Hematopoietic multipotent progenitor cell treated with erythropoietin and hydrocortisone succinate and interleukin-3 and kit ligand, for 15 days (in vitro differentiated cells): ENCODE measurements around the gene UBFD1.
"Not testable (repeated sequence)": the region's sequence is repeated elsewhere in the genome, so short reads cannot be mapped to it uniquely, and the experiment has no call there.

ENCODE experiments used
- DNase-seq: peaks from one replicate; pipeline ENCODE4 v3.0.0-alpha.2; 2015; ENCODE audit warnings: low spot score

Gene UBFD1, protein sequence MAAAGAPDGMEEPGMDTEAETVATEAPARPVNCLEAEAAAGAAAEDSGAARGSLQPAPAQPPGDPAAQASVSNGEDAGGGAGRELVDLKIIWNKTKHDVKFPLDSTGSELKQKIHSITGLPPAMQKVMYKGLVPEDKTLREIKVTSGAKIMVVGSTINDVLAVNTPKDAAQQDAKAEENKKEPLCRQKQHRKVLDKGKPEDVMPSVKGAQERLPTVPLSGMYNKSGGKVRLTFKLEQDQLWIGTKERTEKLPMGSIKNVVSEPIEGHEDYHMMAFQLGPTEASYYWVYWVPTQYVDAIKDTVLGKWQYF

DNA sequence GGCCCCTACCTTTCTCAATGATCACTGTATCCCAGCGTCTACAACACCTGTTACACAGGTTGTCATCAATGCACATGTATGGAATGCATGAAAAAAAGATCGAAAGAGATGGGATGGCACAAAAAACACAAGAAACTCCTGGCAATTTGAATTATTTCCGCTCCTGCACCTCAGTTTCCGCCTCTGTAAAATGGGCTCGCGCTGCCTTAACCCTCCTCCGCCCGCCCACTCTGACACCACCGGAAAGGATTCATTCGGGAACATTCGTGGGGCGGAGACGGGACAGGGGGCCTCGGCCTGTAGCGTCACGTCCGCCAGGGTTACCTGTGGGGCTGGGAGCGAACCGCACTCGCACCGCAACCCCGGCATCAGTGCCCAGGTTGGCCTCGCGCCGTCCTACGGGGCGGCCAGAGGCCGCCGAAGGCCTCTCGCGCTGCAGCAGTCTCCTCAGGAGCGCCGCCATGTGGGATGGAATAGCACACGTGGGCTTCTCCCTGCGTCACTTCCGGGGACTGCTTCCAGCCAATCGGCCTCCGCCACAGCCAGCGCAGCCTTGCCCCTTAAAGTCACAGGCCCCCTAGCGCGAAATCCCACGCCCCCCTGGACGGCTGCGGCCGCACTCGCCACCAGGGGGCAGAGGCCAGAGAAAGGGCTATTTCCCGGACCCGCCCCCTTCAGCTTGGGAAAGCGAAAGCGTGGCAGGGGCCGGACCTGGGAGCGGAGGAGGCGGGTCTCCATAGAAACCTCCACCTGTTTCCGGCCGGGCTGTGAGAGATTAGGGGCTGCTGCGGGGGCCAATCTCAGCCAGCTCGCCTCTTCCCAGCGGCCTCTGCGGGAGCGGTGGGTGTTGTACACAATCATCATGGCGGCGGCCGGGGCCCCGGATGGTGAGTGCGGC, at the start of gene UBFD1, which contains the start of gene EARS2:
Gene UBFD1 (plus strand): TSS at position 847 of the 898 bp plus-strand sequence. CDS start 16 bp downstream, at position 863.
Gene EARS2 (minus strand): TSS at position 470 of the 898 bp plus-strand sequence. CDS start 7 bp downstream, at position 463.
- peak; percentile 99 for DNase-seq

GRCh38 chr16:23508589-23509440, 48.7 kb upstream of the UBFD1 start:
- peak; percentile 47 for DNase-seq

GRCh38 chr16:23509441-23509754, 48.1 kb upstream of the UBFD1 start:
- no peak for DNase-seq

- DNase-seq, result peak; percentile 31
These were observed 47.8 kb upstream of the UBFD1 start for GRCh38 chr16:23509782-23510163.

DNA sequence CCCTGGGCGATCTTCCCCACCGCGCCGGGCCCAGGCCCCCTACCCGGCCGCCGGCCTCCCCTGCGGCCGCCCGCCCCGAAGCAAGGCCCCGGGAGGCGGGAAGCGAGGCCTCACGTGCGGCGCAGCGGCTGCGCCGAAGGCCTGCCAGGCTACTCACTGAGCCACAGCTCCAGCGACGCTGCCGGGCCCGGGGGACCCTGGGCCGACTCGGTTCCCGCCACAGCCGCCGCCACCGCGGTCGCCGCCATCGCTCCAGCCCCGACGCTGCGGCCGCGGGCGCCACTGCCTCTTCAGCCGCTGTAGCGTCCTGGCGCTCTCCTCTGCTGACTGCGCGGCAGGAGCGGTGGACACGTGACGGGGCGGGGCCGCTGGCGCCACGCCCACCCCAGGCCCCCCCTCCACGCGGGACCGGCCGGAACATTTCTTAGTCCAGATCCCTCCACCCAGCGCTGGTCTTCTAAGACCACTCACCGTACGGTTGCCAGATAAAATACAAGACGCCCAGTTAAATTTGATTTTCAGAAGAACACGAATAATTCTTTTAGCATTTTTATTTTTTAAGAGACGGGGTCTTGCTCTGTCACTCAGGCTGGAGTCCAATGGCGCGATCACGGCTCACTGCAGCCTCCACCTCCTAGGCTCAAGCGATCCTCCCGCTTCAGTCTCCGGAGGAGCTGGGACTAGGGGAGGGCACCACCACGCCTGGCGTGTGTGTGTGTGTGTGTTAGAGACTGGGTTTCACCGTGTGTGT, 47.2 kb upstream of the UBFD1 start, which contains the start of gene GGA2:
Gene GGA2 (minus strand): TSS at position 331 of the 751 bp plus-strand sequence. CDS start 83 bp downstream, at position 248.
- DNase-seq, result peak; percentile 76

DNA sequence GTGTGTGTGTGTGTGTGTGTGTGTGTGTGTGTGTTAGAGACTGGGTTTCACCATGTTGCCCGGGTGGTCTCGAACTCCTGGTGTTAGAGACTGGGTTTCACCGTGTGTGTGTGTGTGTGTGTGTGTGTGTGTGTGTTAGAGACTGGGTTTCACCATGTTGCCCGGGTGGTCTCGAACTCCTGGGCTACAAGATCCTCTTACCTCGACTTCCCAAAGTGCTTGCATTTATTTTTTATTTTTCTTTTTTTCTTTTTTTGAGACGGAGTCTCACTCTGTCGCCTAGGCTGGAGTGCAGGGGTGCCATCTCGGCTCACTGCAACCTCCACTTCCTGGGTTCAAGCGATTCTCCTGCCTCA, 46.6 kb upstream of the UBFD1 start:
- DNase-seq, result not testable (repeated sequence)

DNA sequence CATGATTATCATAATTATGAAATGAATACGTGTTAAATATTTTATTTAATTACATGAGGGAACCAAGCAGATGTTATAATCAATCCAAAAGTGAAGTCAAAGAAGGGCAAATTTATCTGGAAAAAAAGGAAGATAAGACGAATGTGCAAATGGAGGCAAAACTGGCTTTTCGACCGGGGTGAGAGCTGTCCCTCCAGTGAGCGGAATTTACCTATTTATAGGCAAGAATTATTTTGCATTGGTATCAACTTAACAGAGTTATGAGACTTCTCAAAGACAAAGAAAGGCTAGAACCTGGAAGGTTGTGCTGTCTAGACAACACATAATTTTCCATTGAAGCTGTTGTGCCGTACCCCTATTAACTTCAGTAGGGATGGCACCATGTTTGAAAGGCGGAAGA, 45.8 kb upstream of the UBFD1 start:
- DNase-seq, result no peak

DNA sequence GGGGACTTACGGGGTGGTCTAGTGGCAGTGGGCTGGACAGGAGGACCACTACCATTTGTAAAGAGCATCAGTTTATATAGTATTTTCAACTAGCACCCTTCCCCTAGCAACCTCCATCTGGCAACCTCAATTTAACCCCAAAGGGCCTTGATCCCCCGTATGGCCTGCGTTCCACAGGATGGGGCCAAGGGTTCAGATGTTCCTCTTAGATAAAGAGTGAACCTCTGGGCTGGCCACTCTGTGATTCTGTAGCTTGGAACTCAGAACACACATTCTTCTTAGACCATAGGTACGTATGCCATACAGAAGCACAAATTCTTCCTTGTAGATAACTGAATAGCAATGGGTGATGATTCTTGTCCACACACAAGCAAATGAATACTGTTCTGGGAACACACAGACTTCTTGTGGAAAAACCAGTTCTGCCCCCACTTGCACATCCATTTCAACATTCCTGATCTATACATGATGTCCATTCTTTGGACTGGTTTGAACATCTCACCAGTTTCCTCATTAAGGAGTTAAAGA, 45.3 kb upstream of the UBFD1 start:
- DNase-seq, result no peak

DNA sequence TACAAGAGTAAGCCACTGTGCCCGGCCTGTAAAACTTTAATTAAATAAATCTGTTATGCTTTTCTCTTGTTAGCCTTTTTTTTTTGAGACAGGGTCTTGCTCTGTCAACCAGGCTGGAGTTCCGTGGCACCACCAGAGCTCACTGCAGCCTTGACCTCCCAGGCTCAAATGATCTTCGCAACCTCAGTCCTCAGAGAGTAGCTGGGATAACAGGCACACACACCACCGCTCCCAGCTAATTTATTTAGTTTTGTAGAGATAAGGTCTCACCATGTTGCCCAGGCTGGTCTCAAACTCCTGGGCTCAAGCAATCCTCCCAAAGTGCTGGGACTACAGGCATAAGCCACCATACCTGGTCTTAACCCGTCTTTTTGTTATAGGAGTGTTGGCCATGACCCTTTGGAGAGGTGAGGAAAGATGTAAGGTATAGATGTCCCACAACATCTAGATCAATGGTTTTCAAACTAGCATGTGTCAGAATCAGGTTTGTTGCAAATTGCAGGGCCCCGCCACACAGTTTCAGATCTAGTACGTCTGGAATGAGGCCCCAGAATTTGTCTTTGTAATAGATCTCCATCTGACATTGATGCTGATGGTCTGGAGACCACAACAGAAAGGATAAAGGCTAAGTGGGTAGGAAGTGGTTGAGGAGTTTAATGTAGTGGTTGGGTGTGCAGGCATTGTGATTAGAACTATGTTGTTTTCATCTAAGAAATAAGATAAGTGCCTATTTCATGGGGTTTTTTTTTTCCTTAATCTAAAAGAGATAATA, 43.0 kb upstream of the UBFD1 start:
- DNase-seq, result no peak

DNA sequence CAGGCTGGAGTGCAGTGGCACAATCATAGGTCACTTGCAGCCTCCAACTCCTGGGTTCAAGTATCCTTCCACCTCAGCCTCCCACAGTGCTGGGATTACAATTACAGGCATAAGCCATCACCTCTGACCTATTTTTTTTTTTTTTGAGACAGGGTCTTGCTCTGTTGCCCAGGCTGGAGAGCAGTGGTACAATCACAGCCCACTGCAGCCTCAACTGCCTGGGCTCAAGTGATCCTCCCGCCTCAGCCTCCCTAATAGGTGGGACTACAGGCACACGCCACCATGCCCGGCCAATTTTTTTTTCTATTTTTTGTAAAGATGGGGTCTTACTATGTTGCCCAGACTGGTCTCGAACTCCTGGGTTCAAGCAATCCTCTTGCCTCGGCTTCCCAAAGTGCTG, 41.6 kb upstream of the UBFD1 start:
- DNase-seq, result no peak

DNA sequence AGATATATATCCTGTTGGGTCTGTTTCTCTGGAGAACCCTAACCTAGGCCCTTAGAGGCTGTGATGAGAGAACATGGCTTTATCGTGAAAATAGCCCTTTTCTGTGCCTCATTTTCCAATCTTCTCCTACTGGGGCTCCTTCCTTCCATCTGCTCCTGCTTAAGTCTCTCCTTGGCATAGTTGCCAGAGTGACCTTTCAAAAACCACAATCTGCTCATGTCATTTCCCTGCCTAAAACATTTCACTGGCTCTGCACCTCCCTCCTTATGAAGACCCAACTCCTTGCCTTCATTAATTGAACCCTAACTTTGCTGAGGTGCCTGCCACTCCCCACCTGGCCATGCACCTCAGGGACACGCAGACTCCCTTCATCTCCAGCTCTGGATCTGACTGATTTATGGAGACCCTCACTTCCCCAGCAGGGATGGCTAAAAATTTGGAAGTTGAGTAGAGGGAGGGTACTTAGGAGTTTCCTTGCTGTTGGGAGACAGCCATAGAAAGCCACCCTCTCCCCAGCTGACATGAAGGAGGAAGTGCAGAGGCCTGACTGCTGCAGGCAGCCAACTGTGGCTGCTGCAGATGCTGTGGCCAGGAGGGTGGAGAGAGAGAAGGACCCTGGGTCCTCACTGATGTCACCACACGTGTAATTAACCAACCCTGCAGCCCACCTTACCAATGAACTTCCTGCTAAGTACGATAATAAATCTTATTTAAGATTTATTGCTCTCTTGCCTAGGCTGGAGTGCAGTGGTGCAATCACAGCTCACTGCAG, 41.0 kb upstream of the UBFD1 start:
- no peak for DNase-seq

DNA sequence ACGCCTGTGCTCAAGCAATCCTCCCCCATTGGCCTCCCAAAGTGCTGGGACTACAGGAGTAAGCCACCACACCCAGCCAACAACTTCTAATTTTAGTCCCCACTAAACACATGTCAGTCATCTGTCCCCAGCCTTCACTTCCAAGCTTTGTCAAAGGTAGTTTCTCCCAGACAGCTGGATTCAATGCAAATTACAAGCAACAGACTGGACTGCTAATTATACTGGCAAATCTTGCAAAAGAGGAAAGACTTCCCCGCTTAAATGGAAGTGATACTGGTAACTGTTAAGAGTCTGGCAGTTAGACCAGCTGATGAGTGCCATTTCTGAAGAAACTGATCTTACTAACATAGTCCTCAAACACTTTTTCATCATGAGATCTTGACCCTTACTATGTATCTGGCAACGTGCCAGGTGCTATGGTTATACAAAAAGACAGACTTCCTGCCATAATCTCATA, 39.1 kb upstream of the UBFD1 start:
- no peak for DNase-seq

- no peak for DNase-seq
These were observed 38.2 kb upstream of the UBFD1 start for GRCh38 chr16:23519282-23519681.

DNA sequence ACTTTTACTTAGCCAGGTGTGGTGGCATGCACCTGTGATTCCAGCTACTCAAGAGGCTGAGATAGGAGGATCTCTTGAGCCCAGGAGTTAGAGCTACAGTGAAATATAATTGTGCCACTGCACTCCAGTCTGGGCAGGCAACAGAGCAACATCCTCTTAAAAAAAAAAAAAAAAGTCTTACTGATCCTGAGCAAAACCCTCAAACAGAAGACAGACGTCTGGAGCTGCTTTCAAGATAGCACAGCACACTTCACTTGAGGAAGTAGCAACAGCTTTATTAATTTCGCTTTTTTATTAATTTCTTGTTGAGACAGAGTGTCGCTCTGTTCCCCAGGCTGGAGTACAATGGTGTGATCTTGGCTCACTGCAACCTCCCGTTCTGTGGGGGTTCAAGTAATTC, 37.0 kb upstream of the UBFD1 start:
- DNase-seq, result no peak

- DNase-seq, result no peak
These were observed 36.3 kb upstream of the UBFD1 start for GRCh38 chr16:23521037-23521743.

DNA sequence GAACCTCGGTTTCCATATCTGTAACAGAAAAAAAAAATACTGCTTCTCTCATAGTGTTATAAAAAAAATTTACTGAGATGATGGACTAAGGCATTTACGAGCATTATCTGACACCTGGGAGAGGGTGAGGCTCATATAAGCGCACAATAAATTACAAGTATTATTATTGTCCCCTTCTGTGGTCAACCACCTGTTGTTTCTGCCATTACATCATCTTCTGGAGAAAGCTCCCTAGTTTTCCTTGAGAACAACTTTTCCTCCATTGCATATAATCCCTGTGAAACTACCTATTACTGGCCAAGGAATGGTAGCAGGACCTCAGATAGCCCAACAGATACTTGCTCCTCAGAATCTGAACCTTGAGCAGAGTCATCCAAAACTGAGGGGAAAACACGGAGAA, 35.6 kb upstream of the UBFD1 start:
- DNase-seq, result no peak

DNA sequence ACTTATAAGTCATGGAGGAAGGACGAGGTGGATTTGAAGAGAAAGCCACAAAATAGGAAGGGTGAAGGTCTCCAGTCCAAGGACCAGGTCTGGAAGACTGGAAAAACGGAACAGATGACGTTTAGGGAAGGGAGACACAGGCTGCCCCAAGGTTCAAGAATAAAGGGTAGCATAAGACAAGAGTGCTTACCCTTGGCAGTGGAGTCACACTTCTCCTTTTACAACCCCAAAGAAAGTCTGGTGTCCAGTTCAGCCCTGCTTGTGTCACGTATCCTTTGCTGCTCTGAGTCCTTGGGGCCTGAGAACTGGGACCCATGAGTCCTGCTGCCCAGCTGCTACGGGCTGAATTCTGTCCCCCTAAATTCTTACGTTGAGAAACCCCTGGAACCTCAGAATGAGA, 34.2 kb upstream of the UBFD1 start:
- no peak for DNase-seq

- DNase-seq, result no peak
These were observed 33.6 kb upstream of the UBFD1 start for GRCh38 chr16:23523876-23524385.

- no peak for DNase-seq
These were observed 32.6 kb upstream of the UBFD1 start for GRCh38 chr16:23524886-23525285.
